Stimulated activated CD8-positive, alpha-beta memory T cell treated with anti-CD3 and anti-CD28 coated beads, Interleukin-4, amount 100 ng/mL, for 1 hour (primary cell): ENCODE results near the gene UBALD1.
"Not testable (repeated sequence)": the region's sequence is repeated elsewhere in the genome, so short reads cannot be mapped to it uniquely, and the experiment has no call there.

Experiments used
- DNase-seq, 2 donors: peaks; one replicate each; pipeline ENCODE4 v3.0.0-alpha.2; 2020; ENCODE audit warnings: low read depth in 2 of 2, low spot score in 1 of 2

Gene UBALD1

DNA sequence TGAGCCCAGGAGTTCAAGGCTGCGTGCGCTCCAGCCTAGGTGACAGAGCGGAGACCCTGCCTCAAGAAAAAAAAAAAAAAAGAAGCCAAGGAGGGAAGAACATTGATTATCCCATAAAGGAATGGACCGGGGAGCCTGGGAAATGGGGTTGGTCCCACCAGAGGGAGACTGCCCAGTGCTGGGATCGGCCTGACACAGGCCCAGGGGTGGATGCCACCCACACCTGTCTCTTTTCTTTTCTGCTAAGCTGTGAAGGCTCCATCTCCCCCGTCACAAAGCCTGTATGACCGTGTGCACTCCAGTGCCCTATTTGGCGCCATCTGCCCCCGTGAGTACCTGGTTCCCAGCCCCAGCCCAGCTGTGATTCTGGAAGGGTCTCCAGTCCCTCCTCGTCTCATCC lies 15.7 kb downstream of the UBALD1 start:
- no peak for DNase-seq

- DNase-seq: no peak
These were observed 17.5 kb downstream of the UBALD1 start for GRCh38 chr16:4597174-4597573.

DNA sequence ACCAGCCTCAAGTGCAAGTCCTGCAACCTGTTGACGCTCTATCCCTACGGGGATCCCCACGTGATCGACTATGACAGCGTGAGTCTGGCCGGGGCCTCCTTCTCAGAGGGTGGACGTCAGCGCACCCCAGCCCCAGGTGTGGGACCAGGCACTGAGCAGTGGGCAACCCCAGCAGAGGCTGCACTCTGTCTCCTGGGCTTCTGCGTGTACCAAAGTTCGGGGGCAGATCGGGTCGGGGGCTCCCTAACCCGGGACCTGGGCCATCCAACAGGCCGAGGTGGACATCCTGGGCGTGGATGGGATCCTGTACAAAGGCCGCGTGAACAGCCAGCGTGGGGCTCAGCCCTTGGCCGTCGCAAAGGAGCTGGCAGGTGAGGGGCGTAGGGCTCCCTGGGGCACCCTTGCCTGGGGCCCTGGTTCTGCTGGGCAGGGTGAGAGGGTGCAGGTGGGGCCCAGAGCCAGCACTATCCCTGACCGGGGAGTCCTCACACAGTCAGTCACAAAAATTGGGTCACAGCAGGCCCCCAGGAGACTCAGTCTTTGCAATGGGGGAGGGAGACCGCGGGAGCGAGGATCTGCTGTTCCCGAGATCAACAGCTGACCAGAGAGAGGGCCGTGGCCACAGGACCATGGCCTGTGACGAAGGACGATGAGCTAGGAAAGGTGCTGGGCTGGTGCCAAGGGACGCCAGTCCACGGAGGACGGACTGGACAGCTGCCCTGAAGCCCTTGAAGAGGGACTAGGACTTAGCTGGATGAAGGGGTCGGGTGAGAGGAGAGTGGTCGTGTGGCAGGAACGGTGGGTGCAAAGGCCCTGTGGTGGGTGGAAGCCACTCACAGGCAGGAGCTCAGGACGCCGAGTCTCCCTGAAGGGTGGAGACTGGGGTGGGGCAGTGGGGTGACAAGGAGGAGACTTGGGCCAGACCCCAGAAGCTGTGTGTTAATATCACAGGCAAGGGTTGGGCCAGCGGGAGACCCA lies 20.0 kb downstream of the UBALD1 start:
- DNase-seq: no peak

DNA sequence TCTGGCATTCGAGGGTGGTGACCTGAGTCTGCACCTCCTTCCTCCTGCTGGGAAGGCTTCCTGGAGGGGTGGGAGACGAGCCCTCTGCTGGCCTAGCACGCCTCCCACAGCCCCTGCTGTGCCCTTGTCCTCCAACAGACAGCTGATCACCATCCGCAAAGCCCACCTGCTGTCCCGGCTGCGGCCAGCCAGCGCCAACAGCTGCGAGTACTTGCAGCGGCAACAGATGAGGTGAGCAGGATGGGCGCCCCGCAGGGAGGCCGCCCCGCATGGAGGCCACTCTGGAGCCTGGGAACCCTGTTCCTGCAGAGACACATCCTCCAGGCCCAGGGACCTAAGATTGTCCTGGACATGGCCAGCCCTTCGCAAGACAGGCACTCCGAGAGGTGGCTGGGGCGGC lies 21.6 kb downstream of the UBALD1 start:
- no peak for DNase-seq

GRCh38 chr16:4591706-4592470 lies 22.8 kb downstream of the UBALD1 start:
- no peak for DNase-seq

- no peak for DNase-seq
These were observed 23.5 kb downstream of the UBALD1 start for GRCh38 chr16:4591191-4591590.

GRCh38 chr16:4588961-4589360 lies 25.7 kb downstream of the UBALD1 start:
- no peak for DNase-seq

- DNase-seq: no peak
These were observed 26.3 kb downstream of the UBALD1 start for GRCh38 chr16:4588386-4588785.

GRCh38 chr16:4586291-4586690 lies 28.4 kb downstream of the UBALD1 start:
- no peak for DNase-seq

GRCh38 chr16:4583906-4584305 lies 30.8 kb downstream of the UBALD1 start:
- no peak for DNase-seq

DNA sequence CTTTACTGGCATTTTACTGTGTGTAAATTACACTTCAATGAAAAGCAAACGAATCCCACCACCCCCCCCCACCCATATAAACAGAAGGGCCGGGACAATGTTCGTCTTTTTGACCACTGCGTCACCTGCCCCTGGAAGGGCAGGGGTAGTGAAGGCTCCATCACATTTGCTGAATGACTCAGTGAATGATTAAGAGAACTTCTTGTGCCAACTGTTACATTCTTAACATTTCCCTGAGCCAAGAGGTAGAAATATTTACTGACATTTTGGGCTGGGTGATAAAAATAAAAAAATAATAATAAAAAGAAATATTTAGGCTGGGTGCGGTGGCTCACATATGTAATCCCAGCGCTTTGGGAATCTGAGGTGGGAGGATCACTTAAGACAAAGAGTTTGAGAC lies 34.4 kb downstream of the UBALD1 start:
- no peak for DNase-seq

- no peak for DNase-seq
These were observed 35.6 kb downstream of the UBALD1 start for GRCh38 chr16:4578961-4579530.

- DNase-seq: no peak
These were observed 38.7 kb downstream of the UBALD1 start for GRCh38 chr16:4576008-4576407.

- DNase-seq: no peak
These were observed 39.6 kb downstream of the UBALD1 start for GRCh38 chr16:4574919-4575705.

DNA sequence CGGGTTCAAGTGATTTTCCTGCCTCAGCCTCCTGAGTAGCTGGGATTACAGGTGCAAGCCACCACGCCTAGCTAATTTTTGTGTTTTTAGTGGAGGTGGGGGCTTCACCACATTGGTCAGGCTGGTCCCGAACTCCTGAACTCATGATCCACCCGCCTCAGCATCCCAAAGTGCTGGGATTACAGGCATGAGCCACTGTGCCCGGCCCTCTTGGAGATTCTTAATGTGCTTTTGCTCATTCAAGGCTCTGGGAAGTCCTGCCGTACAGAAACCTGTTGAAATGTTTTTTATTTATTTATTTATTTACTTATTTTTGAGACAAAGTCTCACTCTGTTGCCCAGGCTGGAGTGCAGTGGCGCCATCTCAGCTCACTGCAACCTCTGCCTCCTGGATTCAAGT lies 40.8 kb downstream of the UBALD1 start:
- not testable (repeated sequence) for DNase-seq

- DNase-seq: no peak
These were observed 42.0 kb downstream of the UBALD1 start for GRCh38 chr16:4572715-4573114.

DNA sequence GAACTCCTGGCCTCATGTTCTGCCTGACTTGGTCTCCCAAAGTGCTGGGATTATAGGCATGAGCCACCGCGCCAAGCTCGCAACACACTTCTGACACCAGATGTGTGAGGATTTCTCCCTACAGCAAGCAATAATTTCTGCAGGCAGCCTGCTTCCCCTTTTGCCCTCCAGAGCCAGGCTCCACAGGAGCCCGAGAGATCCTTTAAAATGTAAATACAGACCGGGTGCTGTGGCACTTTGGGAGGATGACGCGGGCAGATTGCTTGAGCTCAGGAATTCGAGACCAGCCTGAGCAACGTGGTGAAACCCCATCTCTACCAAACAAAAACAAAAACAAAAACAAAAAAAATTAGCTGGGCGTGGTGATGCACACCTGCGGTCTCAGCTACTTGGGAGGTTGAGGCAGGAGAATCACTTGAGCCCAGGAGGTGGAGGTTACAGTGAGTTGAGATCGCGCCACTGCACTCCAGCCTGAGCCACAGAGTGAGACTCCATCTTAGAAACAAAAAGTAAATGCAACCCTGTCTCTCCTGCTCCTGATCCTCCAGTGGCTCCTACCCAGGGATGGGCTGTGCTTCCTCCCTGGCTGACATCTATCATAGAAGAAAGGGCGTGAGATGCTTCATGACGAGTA lies 43.9 kb downstream of the UBALD1 start:
- DNase-seq: no peak

DNA sequence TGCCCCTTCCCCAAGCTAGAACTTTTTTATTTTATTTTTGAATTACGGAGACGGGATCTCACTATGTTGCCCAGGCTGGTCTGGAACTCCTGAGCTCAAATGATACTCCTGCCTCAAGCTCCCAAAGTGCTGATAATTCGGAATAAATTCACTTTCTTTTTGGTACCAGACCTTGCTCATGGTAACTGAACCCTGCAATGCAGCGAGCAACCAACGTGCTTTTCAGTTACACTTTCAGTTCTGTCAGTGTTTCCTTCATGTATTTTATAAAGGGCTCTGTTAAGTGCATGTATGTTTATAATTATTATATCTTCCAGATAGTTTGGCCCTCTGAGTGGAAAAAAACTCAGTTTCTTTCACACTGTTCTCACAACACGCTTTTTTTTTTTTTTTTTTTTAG lies 44.6 kb downstream of the UBALD1 start:
- no peak for DNase-seq

DNA sequence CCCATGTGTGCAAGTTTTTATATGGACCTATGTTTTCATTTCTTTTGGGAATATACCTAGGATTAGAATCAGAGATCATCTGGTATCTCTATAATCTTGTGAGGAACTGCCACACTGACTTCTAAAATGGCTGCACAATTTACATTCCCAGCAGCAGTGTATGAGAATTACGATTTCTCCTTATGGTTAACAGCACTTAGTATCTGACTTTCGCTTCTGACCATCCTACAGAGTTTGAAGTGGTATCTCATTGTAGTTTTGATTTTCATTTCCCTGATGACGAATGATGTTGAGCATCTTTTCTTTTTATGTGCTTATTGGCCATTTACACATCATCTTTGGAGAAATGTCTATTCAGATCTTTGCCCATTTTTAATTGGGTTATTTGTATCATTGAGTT lies 48.5 kb downstream of the UBALD1 start:
- no peak for DNase-seq

DNA sequence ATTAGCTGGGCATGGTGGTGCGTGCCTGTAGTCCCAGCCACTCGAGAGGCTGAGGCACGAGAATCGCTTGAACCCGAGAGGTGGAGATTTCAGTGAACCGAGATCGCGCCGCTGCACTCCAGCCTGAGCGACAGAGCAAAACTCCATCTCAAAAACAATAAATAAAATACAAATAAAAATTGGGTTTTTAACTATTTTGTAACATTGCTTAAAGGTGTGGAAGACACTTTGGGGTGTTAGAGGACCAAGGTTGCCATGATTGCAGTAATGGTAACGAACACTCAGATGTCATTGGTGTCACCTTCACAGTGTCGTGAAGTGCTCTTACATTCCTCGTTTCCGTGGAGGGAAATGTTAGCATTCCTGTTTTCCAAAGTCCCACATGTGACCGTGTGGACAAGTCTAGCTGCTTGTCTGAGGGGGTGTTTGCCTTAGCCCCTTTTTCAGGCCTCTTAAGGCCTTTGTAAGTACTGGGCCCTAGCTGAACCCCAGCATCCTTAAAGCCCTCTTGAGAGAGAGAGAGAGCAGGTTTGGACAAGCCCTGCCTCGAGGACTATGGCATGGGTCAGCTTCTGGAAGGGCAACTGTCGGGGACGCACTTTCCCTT lies 49.9 kb downstream of the UBALD1 start:
- no peak for DNase-seq
